Lower lobe of right lung (tissue), 2 donors: ENCODE data around the gene CPA4. TPM values are rescaled to one million over a fixed set of nuclear protein-coding genes. Genes with fewer than 3 reads are reported as not detected.

ENCODE experiments used
- ATAC-seq, 2 donors: fragments of 200-7000 bp; cut with Tn5 transposase; one replicate each; pipeline ENCODE4 v1.9.1; 2020 to 2022; ENCODE audit warnings: mild to moderate bottlenecking in 2 of 2, moderate library complexity in 2 of 2
- DNase-seq: peaks from one replicate; pipeline ENCODE4 v3.0.0-alpha.2; 2020
- H3K27ac ChIP-seq: fragments of 200-600 bp; one replicate; pipeline ENCODE4 v1.8.0; 2022
- H3K27me3 ChIP-seq: fragments of 200-600 bp; one replicate; pipeline ENCODE4 v1.8.0; 2022; ENCODE audit warnings: low read depth
- H3K36me3 ChIP-seq: fragments of 200-600 bp; one replicate; pipeline ENCODE4 v1.8.0; 2022; ENCODE audit warnings: mild to moderate bottlenecking
- H3K4me1 ChIP-seq: fragments of 200-600 bp; one replicate; pipeline ENCODE4 v1.8.0; 2022
- H3K4me3 ChIP-seq: fragments of 200-600 bp; one replicate; pipeline ENCODE4 v1.8.0; 2022; ENCODE audit warnings: mild to moderate bottlenecking
- H3K9me3 ChIP-seq: fragments of 200-600 bp; one replicate; pipeline ENCODE4 v1.8.0; 2022
- CTCF ChIP-seq: fragments of 200-600 bp; IDR thresholded peaks from one replicate; pipeline ENCODE4 v1.8.0; 2022; ENCODE audit warnings: antibody characterized with exemption, mild to moderate bottlenecking
- intact Hi-C: fragments of 100-400 bp; cut with DNase I; formaldehyde crosslinking; loops from one replicate; pipeline ENCODE4 v1.11.0; 2022
- total RNA-seq: library from RNA; stranded (reverse); fragmentation: NEBNext Ultra II Directional; extraction: Animal tissue kit (Norgen Biotek cat#: 25700); gene quantifications from one replicate; pipeline ENCODE4 v1.2.1, GENCODE V29; 2021
- donor health status: DM: no; HTN: yes; CAD: no; lungs with severe emphysema.

Gene CPA4
- total RNA-seq, 1 donor from 2014 or later: not detected

DNA sequence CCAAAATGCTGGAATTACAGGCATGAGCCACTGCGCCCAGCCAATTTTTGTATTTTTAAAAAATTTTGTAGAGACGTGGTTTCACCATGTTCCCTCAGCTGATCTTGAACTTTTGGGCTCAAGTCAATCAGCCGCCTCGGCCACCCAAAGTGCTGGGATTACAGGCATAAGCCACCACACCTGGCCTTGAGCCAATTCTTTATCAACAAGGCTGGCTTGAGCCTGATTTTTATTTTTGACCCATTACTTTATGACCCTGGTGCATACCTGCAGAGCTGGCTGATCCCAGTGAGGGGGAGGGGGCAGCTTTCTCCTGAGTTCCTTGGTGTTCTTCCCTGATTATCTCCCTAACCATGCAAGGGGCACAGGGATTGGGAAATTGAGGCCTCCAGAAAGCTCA lies 71.5 kb downstream of the CPA4 start:
- ATAC-seq (no peak), DNase-seq (no peak)
- no peak for TF ChIP-seq CTCF
- Histone ChIP-seq H3K27ac (no peak overlapping the region), H3K4me1 (no peaks in the 10 kb centered on the region), H3K27me3 (no peaks in the 10 kb centered on the region), H3K9me3 (peaks cover 9% of the 10 kb centered on the region), H3K36me3 (no peaks in the 10 kb centered on the region), H3K4me3 (no peak overlapping the region)
- intact Hi-C loops: no loop called here

GRCh38 chr7:130365088-130365487 lies 72.1 kb downstream of the CPA4 start:
- peaks cover 6% of the 10 kb centered on the region for H3K4me1 ChIP-seq
- no peak for DNase-seq
- ATAC-seq: no peak
- intact Hi-C loops: no loop called here
- peaks cover 7% of the 10 kb centered on the region for H3K9me3 ChIP-seq
- H3K36me3 ChIP-seq: no peaks in the 10 kb centered on the region
- TF ChIP-seq CTCF: no peak
- H3K27me3 ChIP-seq: no peaks in the 10 kb centered on the region
- no peak overlapping the region for H3K27ac ChIP-seq
- H3K4me3 ChIP-seq: no peak overlapping the region

- Histone ChIP-seq H3K36me3 (no peaks in the 10 kb centered on the region), H3K4me3 (no peak overlapping the region), H3K4me1 (peaks cover 7% of the 10 kb centered on the region), H3K27me3 (no peaks in the 10 kb centered on the region), H3K27ac (no peak overlapping the region), H3K9me3 (peaks cover 2% of the 10 kb centered on the region)
- DNase-seq (no peak), ATAC-seq (no peak)
- no peak for TF ChIP-seq CTCF
- intact Hi-C loops: no loop called here
Measured at GRCh38 chr7:130365511-130366441, 72.8 kb downstream of the CPA4 start.

DNA sequence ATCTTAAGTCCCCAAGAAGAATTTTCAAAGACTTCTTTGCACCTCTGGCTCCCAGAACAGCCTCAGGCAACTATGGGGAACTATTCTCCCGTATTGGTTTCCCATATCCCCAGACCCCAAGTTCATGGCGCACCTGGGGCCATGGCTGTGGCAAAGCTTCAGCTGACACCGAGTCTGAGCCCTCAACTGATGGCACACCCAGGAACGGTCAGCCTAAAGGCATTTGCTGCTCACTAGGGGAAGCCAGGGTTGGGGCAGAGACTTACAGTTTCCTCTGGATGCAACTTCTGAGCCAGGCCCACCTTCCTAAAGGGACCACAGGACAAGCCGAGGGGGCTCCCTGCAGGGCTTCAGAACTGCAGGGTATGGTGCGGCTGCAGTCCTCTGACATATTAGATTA lies 73.6 kb downstream of the CPA4 start:
- no peak for TF ChIP-seq CTCF
- Histone ChIP-seq H3K27me3 (no peaks in the 10 kb centered on the region), H3K9me3 (no peaks in the 10 kb centered on the region), H3K4me1 (peaks cover 7% of the 10 kb centered on the region), H3K27ac (no peak overlapping the region), H3K4me3 (no peak overlapping the region), H3K36me3 (no peaks in the 10 kb centered on the region)
- intact Hi-C loops: no loop called here
- ATAC-seq: no peak
- DNase-seq: no peak

DNA sequence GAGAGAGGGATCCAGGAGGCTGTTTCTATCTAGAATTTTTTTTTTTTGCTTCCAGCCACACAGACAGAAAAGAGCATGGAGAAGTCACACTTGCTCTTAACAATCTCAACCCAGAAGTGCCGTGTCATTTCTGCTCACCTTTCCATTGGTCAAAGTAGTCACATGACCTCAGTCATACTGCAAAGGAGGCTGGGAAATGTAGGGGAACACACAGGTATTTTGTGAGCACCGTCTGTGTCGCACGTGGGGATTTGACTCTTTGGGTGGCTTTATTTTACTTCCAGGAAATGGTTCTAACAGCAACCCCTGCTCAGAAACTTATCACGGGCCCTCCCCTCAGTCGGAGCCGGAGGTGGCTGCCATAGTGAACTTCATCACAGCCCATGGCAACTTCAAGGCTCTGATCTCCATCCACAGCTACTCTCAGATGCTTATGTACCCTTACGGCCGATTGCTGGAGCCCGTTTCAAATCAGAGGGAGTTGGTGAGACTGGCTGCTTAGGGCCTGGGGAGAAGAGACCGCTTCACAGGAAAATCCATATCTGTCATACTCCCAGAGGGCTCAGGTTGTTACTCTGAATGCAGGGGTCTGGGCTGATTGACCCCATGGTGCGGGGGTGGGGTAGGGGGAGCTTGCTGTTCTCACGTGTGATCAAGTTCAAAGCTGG lies 74.3 kb downstream of the CPA4 start:
- H3K9me3 ChIP-seq: no peaks in the 10 kb centered on the region
- ATAC-seq (no peak), DNase-seq (no peak)
- no peak overlapping the region for H3K27ac ChIP-seq
- no peaks in the 10 kb centered on the region for H3K36me3 ChIP-seq
- H3K27me3 ChIP-seq: no peaks in the 10 kb centered on the region
- peaks cover 7% of the 10 kb centered on the region for H3K4me1 ChIP-seq
- no peak for TF ChIP-seq CTCF
- intact Hi-C loops: no loop called here
- no peak overlapping the region for H3K4me3 ChIP-seq
